ENCODE data around the gene CBR4. TPM values are rescaled to one million over a fixed set of nuclear protein-coding genes. Genes with fewer than 3 reads are reported as not detected.

CBR4 gene
- total RNA-seq, 4 donors from 2014 or later: 9.3 to 15.8 (median 12.4) TPM

DNA sequence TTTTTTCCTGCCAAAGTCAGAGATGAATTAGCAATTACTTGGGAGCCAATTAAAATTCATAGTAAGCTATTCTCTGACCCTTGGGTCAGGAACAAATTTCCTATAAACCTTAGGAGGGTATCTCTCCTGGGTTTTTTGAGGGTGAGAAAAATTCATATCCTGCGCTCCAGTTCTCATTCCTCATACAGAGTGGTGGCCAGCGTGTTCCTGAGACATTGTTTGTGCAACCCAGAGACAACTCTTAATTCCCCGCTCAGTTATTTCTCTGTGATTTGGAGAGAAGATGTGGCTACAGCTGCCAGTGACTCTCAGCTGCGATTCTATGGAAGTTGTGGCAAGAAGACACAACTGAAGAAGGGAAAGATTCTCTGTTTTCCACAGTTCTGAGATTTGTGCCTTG is 37.9 kb upstream of the CBR4 start:
- Histone ChIP-seq H3K36me3 (no peaks in the 10 kb centered on the region), H3K27ac (replicated peaks in 1 of 4) (no peak overlapping the region), H3K9me3 (no peaks in the 10 kb centered on the region), H3K27me3 (no peaks in the 10 kb centered on the region), H3K4me1 (peaks cover 5 to 27% (median 8%) of the 10 kb centered on the region in 4 donors), H3K4me3 (no peak overlapping the region)
- 80% methylated on average over 4 of the region's 4 CpGs for WGBS
- no peak for TF ChIP-seq EP300 (IDR thresholded peaks at IDR 0.05)
- TF ChIP-seq POLR2A (IDR thresholded peaks at IDR 0.05; ENCODE audit: low read depth): no peak
- TF ChIP-seq POLR2AphosphoS5 (IDR thresholded peaks at IDR 0.05): no peak
- TF ChIP-seq, protein P1, sequence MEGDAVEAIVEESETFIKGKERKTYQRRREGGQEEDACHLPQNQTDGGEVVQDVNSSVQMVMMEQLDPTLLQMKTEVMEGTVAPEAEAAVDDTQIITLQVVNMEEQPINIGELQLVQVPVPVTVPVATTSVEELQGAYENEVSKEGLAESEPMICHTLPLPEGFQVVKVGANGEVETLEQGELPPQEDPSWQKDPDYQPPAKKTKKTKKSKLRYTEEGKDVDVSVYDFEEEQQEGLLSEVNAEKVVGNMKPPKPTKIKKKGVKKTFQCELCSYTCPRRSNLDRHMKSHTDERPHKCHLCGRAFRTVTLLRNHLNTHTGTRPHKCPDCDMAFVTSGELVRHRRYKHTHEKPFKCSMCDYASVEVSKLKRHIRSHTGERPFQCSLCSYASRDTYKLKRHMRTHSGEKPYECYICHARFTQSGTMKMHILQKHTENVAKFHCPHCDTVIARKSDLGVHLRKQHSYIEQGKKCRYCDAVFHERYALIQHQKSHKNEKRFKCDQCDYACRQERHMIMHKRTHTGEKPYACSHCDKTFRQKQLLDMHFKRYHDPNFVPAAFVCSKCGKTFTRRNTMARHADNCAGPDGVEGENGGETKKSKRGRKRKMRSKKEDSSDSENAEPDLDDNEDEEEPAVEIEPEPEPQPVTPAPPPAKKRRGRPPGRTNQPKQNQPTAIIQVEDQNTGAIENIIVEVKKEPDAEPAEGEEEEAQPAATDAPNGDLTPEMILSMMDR (IDR thresholded peaks at IDR 0.05): no peak
- DNase-seq (ENCODE audit: extremely low spot score): no peak
- intact Hi-C loops (cut with DNase I): no loop called here

DNA sequence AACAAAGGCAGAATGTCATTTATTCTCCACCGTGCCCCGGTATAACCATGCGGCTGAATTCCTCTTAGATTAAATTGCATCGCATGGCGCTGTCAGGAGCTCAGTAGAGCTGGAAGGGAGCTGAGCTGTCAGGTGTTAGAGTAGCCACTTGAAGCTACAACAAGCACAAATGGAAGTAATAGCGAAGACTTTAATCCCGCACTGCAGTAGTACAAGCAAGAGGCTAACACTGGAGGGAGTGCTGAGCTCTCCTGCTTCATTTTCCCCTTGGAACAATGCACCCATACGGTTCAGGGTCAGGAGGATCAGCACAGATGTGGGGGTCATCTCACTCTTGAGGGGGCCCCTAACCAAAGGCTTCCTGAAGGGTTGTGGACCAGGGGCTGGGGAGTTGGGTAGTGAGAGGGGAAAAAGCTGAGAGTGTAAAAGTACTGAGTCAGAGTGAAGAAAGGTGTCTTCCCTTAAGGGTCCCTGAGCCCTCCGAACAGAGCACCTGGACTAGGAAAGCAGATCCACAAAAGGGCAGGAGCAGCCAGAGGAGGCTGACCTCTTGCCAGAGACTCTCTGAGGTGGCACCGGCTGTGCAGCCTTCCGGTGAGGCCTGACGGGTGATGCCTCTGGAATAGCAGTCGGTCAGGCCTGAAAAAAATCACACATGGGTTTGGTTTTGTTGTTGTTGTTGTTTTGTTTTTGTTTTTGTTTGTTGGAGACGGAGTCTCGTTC is 36.0 kb upstream of the CBR4 start:
- TF ChIP-seq, protein P1 (IDR thresholded peaks at IDR 0.05): no peak
- TF ChIP-seq POLR2AphosphoS5 (IDR thresholded peaks at IDR 0.05) (no peak), EP300 (IDR thresholded peaks at IDR 0.05) (no peak), POLR2A (IDR thresholded peaks at IDR 0.05; ENCODE audit: low read depth) (no peak)
- intact Hi-C loops (cut with DNase I): no loop called here

DNA sequence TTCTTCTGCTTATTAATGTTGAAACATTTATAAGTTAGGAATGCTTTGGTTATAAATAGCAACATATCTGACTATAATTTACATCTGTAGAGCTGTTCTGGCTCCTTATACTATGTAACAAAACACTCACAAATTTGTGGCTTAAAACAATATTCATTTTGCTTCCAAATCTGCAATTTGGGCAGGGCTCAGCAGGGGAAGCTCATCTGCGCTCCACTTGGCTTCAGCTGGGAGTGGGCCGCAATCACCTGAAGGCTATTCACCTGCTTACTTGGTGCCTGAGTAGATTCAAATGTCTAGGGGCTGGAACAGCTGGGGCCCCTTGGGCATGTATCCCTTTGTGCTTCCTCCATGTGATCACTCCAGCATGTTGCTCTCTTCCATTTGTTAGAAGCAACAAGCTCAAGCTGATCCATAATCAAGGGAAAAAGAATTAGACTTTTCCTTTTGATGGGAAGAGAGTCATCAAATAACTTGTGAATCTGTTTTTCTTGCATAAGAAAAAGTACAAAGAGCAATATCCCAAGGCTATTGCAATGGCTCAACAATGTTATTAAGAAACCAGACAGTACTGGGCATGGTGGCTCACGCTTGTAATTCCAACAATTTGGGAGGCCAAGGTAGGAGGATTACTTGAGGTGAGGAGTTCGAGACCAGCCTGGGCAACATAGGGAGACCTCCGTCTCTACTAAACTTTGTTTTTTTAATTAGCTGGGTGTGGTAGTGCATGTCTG is 34.8 kb upstream of the CBR4 start:
- no peak for TF ChIP-seq POLR2A (IDR thresholded peaks at IDR 0.05; ENCODE audit: low read depth)
- TF ChIP-seq EP300 (IDR thresholded peaks at IDR 0.05): no peak
- TF ChIP-seq, protein P1 (IDR thresholded peaks at IDR 0.05): no peak
- TF ChIP-seq POLR2AphosphoS5 (IDR thresholded peaks at IDR 0.05): no peak
- 96% methylated on average over 5 of the region's 5 CpGs for WGBS
- no peaks in the 10 kb centered on the region for H3K27me3 ChIP-seq
- peaks cover 0 to 2% (median 0%) of the 10 kb centered on the region in 4 donors for H3K4me1 ChIP-seq
- H3K4me3 ChIP-seq: no peak overlapping the region
- H3K36me3 ChIP-seq: no peaks in the 10 kb centered on the region
- no peak for DNase-seq (ENCODE audit: extremely low spot score)
- intact Hi-C loops (cut with DNase I): no loop called here
- no peaks in the 10 kb centered on the region for H3K9me3 ChIP-seq
- no peak overlapping the region for H3K27ac ChIP-seq (replicated peaks in 1 of 4)

More for the DNA sequence above, 36.0 kb upstream of the CBR4 start:
- WGBS: 74% methylated on average over 15 of the region's 15 CpGs
- Histone ChIP-seq H3K36me3 (no peaks in the 10 kb centered on the region), H3K4me1 (peaks cover 0 to 14% (median 3%) of the 10 kb centered on the region in 4 donors), H3K4me3 (no peak overlapping the region), H3K27ac (replicated peaks in 1 of 4) (no peak overlapping the region), H3K27me3 (no peaks in the 10 kb centered on the region), H3K9me3 (no peaks in the 10 kb centered on the region)
- DNase-seq (ENCODE audit: extremely low spot score): no peak

DNA sequence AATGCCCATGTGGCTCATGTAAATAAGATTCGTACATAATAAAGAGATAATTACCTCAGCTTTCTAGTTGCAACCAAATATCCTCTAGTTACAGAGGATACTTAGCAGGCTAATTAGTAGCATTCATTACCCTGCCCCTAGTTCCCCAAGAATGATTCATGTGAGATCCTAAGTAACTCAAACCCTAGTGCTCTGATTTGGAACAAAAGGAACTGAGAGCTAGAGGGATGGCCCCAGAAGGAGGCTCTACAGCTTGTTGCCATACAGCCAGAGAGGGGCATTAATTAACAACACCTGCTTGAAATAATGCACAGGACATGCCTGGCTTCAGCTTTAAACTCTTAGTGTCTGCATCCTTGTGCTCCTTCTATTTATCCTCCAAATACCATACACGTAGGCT is 32.6 kb upstream of the CBR4 start:
- intact Hi-C loops (cut with DNase I): no loop called here
- 92% methylated on average over 2 of the region's 2 CpGs for WGBS

More for the DNA sequence above, 32.6 kb upstream of the CBR4 start:
- Histone ChIP-seq H3K27ac (replicated peaks in 1 of 4) (no peak overlapping the region), H3K4me1 (no peaks in the 10 kb centered on the region), H3K9me3 (no peaks in the 10 kb centered on the region), H3K27me3 (no peaks in the 10 kb centered on the region), H3K36me3 (no peaks in the 10 kb centered on the region), H3K4me3 (no peak overlapping the region)
- DNase-seq (ENCODE audit: extremely low spot score): no peak
- TF ChIP-seq POLR2A (IDR thresholded peaks at IDR 0.05; ENCODE audit: low read depth) (no peak), EP300 (IDR thresholded peaks at IDR 0.05) (no peak), POLR2AphosphoS5 (IDR thresholded peaks at IDR 0.05) (no peak)
- TF ChIP-seq, protein P1 (IDR thresholded peaks at IDR 0.05): no peak
